Activated CD4-positive, alpha-beta memory T cell treated with anti-CD3 and anti-CD28 coated beads for 36 hours (primary cell): ENCODE results near the gene INSIG2. TPM values are rescaled to one million over a fixed set of nuclear protein-coding genes. Genes with fewer than 3 reads are reported as not detected.
"Not testable (repeated sequence)": the region's sequence is repeated elsewhere in the genome, so short reads cannot be mapped to it uniquely, and the experiment has no call there.

ENCODE experiments used
- CTCF ChIA-PET: fragments of 350-600 bp; sonication (Branson Sonifier 250); formaldehyde crosslinking; loops from one replicate; lab custom pipeline; 2021; ENCODE audit warnings: antibody characterized with exemption, inconsistent platforms; lab: Charles Lee
- POLR2A ChIA-PET: fragments of 350-600 bp; sonication (Branson Sonifier 250); formaldehyde crosslinking; loops from one replicate; lab custom pipeline; 2021; ENCODE audit warnings: antibody characterized with exemption; lab: Charles Lee
- DNase-seq: peaks from one replicate; pipeline ENCODE4 v3.0.0-alpha.2; 2020
- H3K27ac Mint-ChIP-seq: one replicate; pipeline ENCODE4 v1.8.0; 2021; ENCODE audit warnings: mixed read lengths
- H3K27me3 Mint-ChIP-seq: one replicate; pipeline ENCODE4 v1.8.0; 2021; ENCODE audit warnings: mixed read lengths
- H3K36me3 Mint-ChIP-seq: one replicate; pipeline ENCODE4 v1.8.0; 2021; ENCODE audit warnings: mixed read lengths
- H3K4me1 Mint-ChIP-seq: one replicate; pipeline ENCODE4 v1.8.0; 2021; ENCODE audit warnings: low read depth, mixed read lengths
- H3K4me3 Mint-ChIP-seq: one replicate; pipeline ENCODE4 v1.8.0; 2021; ENCODE audit warnings: mild to moderate bottlenecking, mixed read lengths
- H3K9me3 Mint-ChIP-seq: one replicate; pipeline ENCODE4 v1.8.0; 2021; ENCODE audit warnings: mixed read lengths
- intact Hi-C: fragments of 100-400 bp; cut with micrococcal nuclease; formaldehyde crosslinking; loops from one replicate; pipeline ENCODE4 v1.15.1; 2023
- total RNA-seq, 2 experiments: library from RNA; stranded (reverse); gene quantifications; one replicate each; pipeline ENCODE4 v1.2.3, GENCODE V29; 2021

The INSIG2 gene
- total RNA-seq, 2 experiments from 2014 or later, result 35.0 to 40.2 TPM

- ChIA-PET CTCF (interaction anchor here (0.6 to 2.8 kb wide), 7 partner anchors 22 to 274 kb away, joined by 3 to 21 read pairs (median 4); partner anchors contain the start of gene DDX18), POLR2A (interaction anchor here (1.2 to 1.6 kb wide), 4 partner anchors 16 to 97 kb away, joined by 4 to 6 read pairs (median 4); partner anchors contain the start of gene CCDC93)
- H3K4me1 Mint-ChIP-seq, result peaks cover 25% of the 10 kb centered on the region
- H3K27ac Mint-ChIP-seq, result peak overlapping the region; percentile 85
- peak overlapping the region; percentile 89 for H3K4me3 Mint-ChIP-seq
- intact Hi-C loops, result loop anchor here (1.0 to 2.0 kb wide), 4 partner anchors 42 to 221 kb away; no protein-coding TSS in a partner anchor
- DNase-seq, result peak; percentile 50
- H3K9me3 Mint-ChIP-seq, result no peaks in the 10 kb centered on the region
- H3K36me3 Mint-ChIP-seq, result peaks cover 1% of the 10 kb centered on the region
- H3K27me3 Mint-ChIP-seq, result peaks cover 2% of the 10 kb centered on the region
Observed at GRCh38 chr2:118089139-118089800, 999 bp downstream of the INSIG2 start.

- Mint-ChIP-seq H3K27ac (no peak overlapping the region), H3K27me3 (no peaks in the 10 kb centered on the region), H3K4me1 (peaks cover 38% of the 10 kb centered on the region), H3K4me3 (peak overlapping the region; percentile 11), H3K9me3 (no peaks in the 10 kb centered on the region), H3K36me3 (peaks cover 1% of the 10 kb centered on the region)
- intact Hi-C loops, result no loop called here
- DNase-seq, result no peak
- CTCF ChIA-PET, result interaction anchor here (1.0 to 2.8 kb wide), 6 partner anchors 43 to 276 kb away, joined by 3 to 21 read pairs (median 5); partner anchors contain the start of gene DDX18
- POLR2A ChIA-PET, result interaction anchor here (1.3 kb wide), 1 partner anchor 96 kb away, joined by 4 read pairs; no protein-coding TSS in a partner anchor
Observed at GRCh38 chr2:118090387-118091139, 2.3 kb downstream of the INSIG2 start.

GRCh38 chr2:118091140-118091478 is 2.8 kb downstream of the INSIG2 start:
- intact Hi-C loops, result no loop called here
- Mint-ChIP-seq H3K4me1 (peaks cover 40% of the 10 kb centered on the region), H3K27me3 (no peaks in the 10 kb centered on the region), H3K4me3 (no peak overlapping the region), H3K27ac (no peak overlapping the region), H3K9me3 (no peaks in the 10 kb centered on the region), H3K36me3 (peaks cover 1% of the 10 kb centered on the region)
- DNase-seq, result no peak
- CTCF ChIA-PET, result interaction anchor here (1.0 to 2.3 kb wide), 2 partner anchors 44 to 58 kb away, joined by 4 to 6 read pairs; no protein-coding TSS in a partner anchor
- POLR2A ChIA-PET, result no interaction called here

- DNase-seq, result no peak
- Mint-ChIP-seq H3K36me3 (peaks cover 1% of the 10 kb centered on the region), H3K27ac (no peak overlapping the region), H3K9me3 (no peaks in the 10 kb centered on the region), H3K4me3 (no peak overlapping the region), H3K4me1 (peaks cover 40% of the 10 kb centered on the region), H3K27me3 (no peaks in the 10 kb centered on the region)
- POLR2A ChIA-PET, result no interaction called here
- CTCF ChIA-PET, result interaction anchor here (1.0 kb wide), 1 partner anchor 44 kb away, joined by 4 read pairs; no protein-coding TSS in a partner anchor
- intact Hi-C loops, result no loop called here
Observed at GRCh38 chr2:118091631-118092030, 3.4 kb downstream of the INSIG2 start.

- H3K4me1 Mint-ChIP-seq, result peaks cover 43% of the 10 kb centered on the region
- H3K4me3 Mint-ChIP-seq, intact Hi-C loops, H3K27ac Mint-ChIP-seq, H3K27me3 Mint-ChIP-seq, H3K36me3 Mint-ChIP-seq, DNase-seq, H3K9me3 Mint-ChIP-seq: not testable (repeated sequence)
- CTCF ChIA-PET, result interaction anchor here (0.9 kb wide), 1 partner anchor 91 kb away, joined by 4 read pairs; no protein-coding TSS in a partner anchor
- POLR2A ChIA-PET, result interaction anchor here (1.0 kb wide), 1 partner anchor 76 kb away, joined by 3 read pairs; no protein-coding TSS in a partner anchor
Observed at GRCh38 chr2:118094102-118094501, 5.8 kb downstream of the INSIG2 start.

- Mint-ChIP-seq H3K27ac (no peak overlapping the region), H3K36me3 (peaks cover 6% of the 10 kb centered on the region), H3K9me3 (no peaks in the 10 kb centered on the region), H3K27me3 (no peaks in the 10 kb centered on the region), H3K4me1 (peaks cover 43% of the 10 kb centered on the region), H3K4me3 (no peak overlapping the region)
- no peak for DNase-seq
- intact Hi-C loops, result no loop called here
- ChIA-PET CTCF (interaction anchor here (0.9 to 1.0 kb wide), 2 partner anchors 48 to 91 kb away, joined by 4 to 5 read pairs; no protein-coding TSS in a partner anchor), POLR2A (interaction anchor here (1.0 kb wide), 1 partner anchor 77 kb away, joined by 3 read pairs; no protein-coding TSS in a partner anchor)
Observed at GRCh38 chr2:118094503-118094902, 6.2 kb downstream of the INSIG2 start.

GRCh38 chr2:118095610-118096009 is 7.3 kb downstream of the INSIG2 start:
- Mint-ChIP-seq H3K4me3 (no peak overlapping the region), H3K9me3 (no peaks in the 10 kb centered on the region), H3K4me1 (peaks cover 36% of the 10 kb centered on the region), H3K27ac (no peak overlapping the region), H3K36me3 (peaks cover 11% of the 10 kb centered on the region), H3K27me3 (no peaks in the 10 kb centered on the region)
- ChIA-PET POLR2A (no interaction called here), CTCF (no interaction called here)
- no peak for DNase-seq
- intact Hi-C loops, result no loop called here

GRCh38 chr2:118097657-118098056 is 9.4 kb downstream of the INSIG2 start:
- intact Hi-C loops, result no loop called here
- H3K27ac Mint-ChIP-seq, result no peak overlapping the region
- H3K9me3 Mint-ChIP-seq, result no peaks in the 10 kb centered on the region
- peaks cover 32% of the 10 kb centered on the region for H3K4me1 Mint-ChIP-seq
- peaks cover 22% of the 10 kb centered on the region for H3K36me3 Mint-ChIP-seq
- no peak for DNase-seq
- no peaks in the 10 kb centered on the region for H3K27me3 Mint-ChIP-seq
- CTCF ChIA-PET, result no interaction called here
- POLR2A ChIA-PET, result no interaction called here
- no peak overlapping the region for H3K4me3 Mint-ChIP-seq

- intact Hi-C loops, result no loop called here
- no peak overlapping the region for H3K4me3 Mint-ChIP-seq
- POLR2A ChIA-PET, result no interaction called here
- no peak for DNase-seq
- H3K36me3 Mint-ChIP-seq, result peaks cover 25% of the 10 kb centered on the region
- no peaks in the 10 kb centered on the region for H3K27me3 Mint-ChIP-seq
- no peaks in the 10 kb centered on the region for H3K9me3 Mint-ChIP-seq
- peaks cover 31% of the 10 kb centered on the region for H3K4me1 Mint-ChIP-seq
- CTCF ChIA-PET, result no interaction called here
- H3K27ac Mint-ChIP-seq, result no peak overlapping the region
Observed at GRCh38 chr2:118098307-118099030, 10.2 kb downstream of the INSIG2 start.

GRCh38 chr2:118102433-118103082 is 14.3 kb downstream of the INSIG2 start:
- H3K4me1 Mint-ChIP-seq, result peaks cover 15% of the 10 kb centered on the region
- POLR2A ChIA-PET, result no interaction called here
- H3K4me3 Mint-ChIP-seq, result no peak overlapping the region
- intact Hi-C loops, result no loop called here
- H3K9me3 Mint-ChIP-seq, result no peaks in the 10 kb centered on the region
- peaks cover 34% of the 10 kb centered on the region for H3K36me3 Mint-ChIP-seq
- no peaks in the 10 kb centered on the region for H3K27me3 Mint-ChIP-seq
- H3K27ac Mint-ChIP-seq, result no peak overlapping the region
- CTCF ChIA-PET, result interaction anchor here (1.1 kb wide), 1 partner anchor 59 kb away, joined by 3 read pairs; no protein-coding TSS in a partner anchor
- no peak for DNase-seq
